DLD1 (cell line): ENCODE data around the gene PEPD.
"Not testable (repeated sequence)": the region's sequence is repeated elsewhere in the genome, so short reads cannot be mapped to it uniquely, and the experiment has no call there.

Experiments
- in situ Hi-C: cut with HindIII; loops from 2 replicates; pipeline ENCODE4 v1.10.0; 2017; ENCODE audit warnings: low sequenced_read_pairs

PEPD gene

DNA sequence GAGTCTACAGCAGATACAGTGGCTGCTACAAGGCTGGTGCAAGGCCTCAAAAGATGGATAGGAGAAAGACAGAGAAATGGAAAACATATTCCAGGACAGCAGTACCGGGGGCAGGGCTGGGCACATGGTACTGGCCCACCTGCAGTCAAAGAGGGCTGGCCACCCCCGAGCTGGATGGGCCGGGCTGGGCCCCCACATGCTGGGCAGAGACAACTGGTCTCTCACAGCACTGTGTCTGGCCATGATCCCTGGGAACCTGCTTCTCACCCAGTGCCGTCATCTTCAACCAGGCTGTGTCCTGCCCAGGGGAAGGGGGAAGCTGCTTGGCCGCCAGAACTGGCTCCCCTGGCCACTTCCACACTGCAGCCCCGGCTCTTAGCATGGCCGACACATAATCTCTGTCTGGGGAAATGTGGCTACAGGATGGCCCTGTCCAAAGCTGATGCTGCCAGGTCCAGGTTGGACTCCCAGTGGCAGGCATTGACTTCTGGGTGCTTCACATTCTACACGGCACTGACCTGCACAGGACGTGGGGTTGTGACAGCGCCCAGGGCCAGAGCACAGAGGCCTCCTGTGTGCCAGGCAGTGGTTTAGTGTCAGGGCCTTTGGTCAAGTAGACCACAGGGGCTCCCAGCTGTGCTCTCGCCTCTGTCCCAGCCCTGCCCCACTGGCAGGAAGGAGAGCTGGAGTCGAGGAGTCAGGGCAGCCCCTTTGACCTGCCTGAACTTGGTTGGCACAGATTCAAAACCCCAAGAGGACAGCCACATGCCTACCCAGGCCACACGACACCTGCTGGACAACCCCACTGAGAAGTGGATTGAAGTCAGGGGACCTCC is 21.7 kb downstream of the PEPD start:
- in situ Hi-C loops = no loop called here

DNA sequence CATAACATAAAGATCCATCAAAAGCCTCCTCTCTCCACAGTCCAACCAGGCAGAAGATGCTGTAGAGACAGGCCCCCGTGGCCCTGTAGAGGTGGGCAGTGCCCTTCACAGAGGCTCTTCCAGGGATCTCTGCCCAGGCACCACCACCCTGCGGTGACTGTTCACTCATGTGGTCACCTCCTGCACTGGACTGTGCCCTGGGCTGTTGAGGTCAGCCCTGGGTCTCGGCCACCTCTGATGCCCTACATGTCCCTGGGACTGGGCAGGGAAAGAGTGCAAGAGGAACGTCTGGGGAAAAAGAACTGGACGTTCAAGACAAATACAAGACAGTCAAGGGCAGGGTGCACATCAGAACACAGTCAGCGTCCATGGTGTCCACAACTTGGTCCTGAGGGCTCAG is 22.3 kb downstream of the PEPD start:
- in situ Hi-C loops = no loop called here

DNA sequence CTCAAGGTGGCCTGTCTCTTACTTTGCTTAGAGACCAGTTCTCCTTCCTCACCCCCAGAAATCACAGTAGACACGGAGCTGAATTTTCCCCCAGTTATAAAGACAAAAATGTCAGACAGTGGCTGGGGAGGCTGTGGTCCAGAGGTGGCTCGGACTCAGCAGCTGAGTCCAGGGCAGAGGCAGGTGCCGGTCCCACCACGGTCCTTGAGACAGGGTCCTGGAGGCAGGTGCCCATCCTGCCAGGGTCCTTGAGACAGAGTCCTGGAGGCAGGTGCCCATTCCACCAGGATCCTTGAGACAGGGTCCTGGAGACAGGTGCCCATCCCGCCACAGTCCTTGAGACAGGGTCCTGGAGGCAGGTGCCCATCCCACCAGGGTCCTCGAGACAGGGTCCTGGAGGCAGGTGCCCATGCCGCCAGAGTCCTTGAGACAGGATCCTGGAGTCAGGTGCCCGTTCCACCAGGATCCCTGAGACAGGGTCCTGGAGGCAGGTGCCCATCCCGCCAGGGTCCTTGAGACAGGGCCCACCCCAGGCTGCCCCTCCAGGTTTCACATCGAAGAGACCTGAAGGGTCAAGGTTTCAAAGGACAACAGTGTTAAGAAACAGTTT is 23.1 kb downstream of the PEPD start:
- in situ Hi-C loops = no loop called here

GRCh38 chr19:33497778-33498175 is 23.8 kb downstream of the PEPD start:
- in situ Hi-C loops = no loop called here

DNA sequence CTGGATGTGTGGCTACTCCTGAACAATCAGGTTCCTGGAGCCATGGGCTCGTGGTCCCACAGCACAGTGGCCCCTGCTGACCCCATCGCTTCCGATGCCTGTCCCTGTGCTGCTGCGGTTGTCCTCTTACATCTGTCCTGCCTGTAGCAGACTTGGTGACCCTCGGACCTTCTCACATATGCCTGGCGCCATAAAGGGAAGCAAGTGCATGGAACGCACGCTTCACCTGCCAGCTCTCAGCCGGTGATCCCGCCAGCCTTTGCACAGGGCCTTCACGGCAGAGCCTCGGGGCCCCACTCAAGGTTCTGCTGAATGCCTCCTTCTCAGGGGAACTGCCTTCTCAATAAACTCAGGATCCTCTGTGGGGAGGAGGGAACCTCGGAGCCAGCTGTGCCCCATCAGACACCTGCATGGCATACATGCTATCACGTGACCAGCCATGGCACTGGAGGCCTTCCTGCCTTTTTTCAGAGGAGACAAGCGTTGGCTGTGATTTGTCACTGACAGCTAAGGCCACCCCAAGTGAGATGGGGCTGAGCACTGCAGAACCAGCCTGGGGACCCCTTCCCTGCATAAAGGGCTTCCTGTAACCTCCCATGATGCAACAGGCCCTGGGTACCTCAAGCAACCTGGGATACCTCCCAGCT is 24.3 kb downstream of the PEPD start:
- in situ Hi-C loops = no loop called here

GRCh38 chr19:33496038-33496895 is 25.3 kb downstream of the PEPD start:
- in situ Hi-C loops = no loop called here

DNA sequence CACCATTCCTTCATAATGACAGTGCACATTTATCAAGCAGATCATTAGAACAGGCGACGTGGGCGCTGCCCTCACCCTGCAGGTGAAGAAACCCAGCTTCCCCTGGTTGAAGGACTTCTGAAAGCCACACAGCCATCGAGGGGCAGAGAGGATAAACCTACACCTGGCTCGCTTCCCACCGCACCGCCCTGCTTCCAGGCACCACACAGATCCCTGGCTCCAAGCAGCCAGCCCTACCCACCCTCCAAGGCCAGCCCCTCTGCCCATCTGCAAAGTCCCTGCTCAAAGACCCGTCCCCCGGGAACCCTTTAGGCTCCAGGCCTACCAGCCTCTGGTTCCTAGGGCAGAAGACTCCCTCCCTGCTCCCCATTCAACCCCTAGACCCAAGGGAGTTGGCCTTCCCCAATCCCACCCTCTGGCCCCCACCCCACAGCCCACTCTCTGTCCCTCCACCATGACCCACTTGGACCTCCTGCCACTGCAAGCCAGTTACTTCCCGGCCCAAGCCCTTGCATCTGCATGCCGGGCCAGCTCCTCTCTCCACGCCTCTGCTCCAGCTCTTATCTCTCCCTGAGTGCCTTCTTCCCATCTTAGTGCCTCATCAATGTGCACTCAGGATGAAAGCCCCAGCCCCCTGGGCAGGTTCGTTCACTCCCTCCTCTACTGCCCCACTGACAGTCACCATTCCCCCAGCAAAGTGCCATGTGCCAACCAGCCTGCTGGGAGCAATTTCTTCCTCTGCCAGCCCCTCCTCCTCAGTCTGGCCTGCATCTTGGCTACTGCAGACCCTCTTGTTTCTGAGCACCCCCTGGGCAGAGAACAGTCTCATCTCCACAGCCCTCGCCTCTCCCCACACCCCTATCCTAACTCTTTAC is 28.0 kb downstream of the PEPD start:
- in situ Hi-C loops = no loop called here

DNA sequence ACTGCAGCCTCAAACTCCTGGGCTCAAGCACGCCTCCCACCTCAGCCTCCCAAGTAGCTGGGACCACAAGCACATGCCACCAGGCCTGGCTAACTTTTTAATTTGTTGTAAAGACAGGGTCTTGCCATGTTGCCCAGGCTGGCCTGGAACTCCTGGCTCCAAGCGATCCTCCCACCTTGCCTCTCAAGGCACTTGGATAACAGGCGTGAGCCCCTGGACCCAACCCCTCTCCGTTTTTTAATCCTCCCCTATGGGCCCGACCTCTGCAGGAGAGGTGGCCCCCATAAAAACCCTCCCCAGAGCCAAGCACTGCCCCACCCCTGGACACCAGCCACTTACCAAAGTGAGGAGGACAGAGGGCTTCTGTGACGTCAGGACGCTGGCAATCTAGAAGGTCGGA is 28.6 kb downstream of the PEPD start:
- in situ Hi-C loops = no loop called here

- in situ Hi-C loops = no loop called here
Observed at GRCh38 chr19:33492090-33492489, 29.5 kb downstream of the PEPD start.

DNA sequence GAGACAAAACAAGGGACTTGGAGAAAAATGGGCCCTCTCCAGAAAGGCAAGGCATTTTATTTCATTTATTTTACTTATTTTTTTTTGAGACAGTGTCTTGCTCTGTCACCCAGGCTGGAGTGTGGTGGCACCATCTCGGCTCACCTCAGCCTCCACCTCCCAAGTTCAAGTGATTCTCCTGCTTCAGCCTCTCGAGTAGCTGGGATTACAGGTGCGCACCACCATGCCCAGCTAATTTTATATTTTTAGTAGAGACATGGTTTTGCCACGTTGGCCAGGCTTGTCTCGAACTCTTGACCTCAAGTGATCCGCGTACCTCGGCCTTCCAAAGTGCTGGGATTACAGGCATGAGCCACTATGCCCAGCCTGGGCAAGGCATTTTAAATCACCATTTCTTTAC is 31.0 kb downstream of the PEPD start:
- in situ Hi-C loops = not testable (repeated sequence)

DNA sequence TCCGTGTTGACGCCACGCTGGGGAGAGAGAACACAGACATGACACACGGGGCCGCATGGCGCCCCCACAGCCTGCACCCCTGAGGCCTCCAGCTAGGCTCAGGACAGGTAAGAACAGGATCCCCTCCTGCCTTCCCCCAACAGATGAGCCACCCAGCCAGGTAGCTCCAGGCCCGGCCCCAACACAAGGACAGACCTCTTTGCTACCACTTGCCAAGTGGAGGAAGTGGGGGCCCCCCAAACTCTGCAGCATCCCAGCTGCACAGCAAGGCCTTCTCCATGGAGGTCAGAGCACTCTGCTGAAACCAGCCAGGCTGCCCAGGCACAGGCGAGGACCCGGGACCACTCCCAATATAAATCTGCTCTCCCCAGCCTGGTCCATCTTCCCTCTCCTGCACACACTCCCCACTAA is 31.5 kb downstream of the PEPD start:
- in situ Hi-C loops = no loop called here

- in situ Hi-C loops = no loop called here
Observed at GRCh38 chr19:33488826-33489225, 32.8 kb downstream of the PEPD start.

GRCh38 chr19:33487901-33488800 is 33.4 kb downstream of the PEPD start:
- in situ Hi-C loops = no loop called here

DNA sequence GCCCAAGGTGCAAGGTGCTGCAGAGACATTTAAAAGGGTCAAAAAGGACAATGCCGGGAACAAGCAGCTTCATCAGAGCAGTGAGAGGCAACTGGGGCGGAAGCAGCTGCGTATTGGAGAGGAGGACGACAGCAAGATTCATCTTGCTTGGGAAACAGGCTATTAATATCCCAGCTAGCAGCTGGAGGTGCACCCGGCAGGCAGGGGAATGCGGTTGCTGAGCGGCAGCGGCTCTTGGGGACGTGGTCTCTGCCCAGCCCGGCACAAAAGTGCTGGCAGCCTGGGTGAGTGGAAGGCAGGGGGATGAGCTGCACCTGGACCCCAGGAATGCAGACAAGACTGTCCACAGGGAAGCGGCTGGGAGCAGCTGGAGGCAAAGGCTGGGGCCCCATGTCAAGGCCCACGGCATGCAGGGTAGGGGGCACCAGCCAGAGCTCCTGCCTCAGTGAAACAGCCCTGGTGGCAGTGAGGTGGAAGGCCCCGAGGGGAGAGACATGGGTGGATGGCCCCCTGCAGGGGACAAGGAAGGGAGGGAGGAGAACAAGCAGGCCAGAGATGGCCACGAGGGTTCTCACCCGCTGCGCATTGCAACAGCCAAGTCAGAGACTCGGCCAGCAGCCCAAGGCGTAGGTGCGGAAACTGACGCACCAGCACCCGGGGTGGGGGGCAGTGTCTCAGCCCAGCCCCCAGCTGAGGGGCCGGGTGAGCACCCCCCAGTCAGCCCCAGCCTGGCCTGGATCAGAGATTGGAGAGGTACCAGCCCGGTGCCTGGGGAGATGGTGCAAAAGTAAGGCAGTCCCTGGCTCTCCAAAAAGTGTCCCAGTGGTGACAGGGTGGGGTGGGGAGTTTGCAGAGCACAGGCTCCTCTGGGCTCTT is 34.4 kb downstream of the PEPD start:
- in situ Hi-C loops = no loop called here

GRCh38 chr19:33486407-33486806 is 35.2 kb downstream of the PEPD start:
- in situ Hi-C loops = no loop called here

DNA sequence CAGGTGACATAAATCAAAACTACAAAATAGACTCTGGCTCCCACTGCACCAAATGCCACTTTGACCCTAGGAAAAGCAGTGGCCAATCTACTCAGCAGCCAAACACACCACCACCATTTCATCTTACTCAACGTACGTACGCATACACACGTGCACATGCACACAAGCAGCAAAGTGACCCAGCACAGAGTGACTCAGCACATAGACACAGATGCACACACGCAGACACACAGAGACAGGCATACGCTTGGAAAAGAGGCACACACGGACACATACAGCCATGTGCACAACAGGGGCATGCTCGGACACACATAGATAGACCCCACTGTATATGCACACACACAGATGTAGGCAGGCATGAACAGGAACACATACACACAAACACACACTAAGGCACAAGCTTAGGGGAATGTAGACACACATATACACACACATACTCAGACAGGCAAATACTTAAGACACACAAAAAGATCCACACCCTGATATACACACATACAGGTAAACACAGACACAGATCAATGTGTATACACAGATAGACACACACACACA is 37.3 kb downstream of the PEPD start:
- in situ Hi-C loops = no loop called here

DNA sequence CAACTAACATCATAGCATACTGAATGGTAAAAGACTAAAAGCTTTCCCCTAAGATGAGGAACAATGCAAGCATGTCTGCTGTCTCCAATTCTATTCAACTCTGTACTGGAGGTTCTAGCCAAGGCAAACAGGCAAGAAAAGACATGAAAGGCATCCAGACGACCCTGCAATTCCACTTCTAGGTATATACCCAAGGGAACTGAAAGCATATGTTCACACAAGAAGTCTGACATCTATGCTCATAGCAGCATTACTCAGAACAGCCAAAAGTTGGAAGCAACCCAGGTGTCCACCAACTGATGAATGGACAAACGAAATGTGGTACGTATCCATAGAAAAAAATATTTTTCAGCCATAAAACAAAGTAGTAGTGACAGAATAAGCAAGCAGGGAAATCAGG is 39.1 kb downstream of the PEPD start:
- in situ Hi-C loops = no loop called here

GRCh38 chr19:33481863-33482262 is 39.7 kb downstream of the PEPD start:
- in situ Hi-C loops = no loop called here
